Hematopoietic multipotent progenitor cell treated with erythropoietin and hydrocortisone succinate and interleukin-3 and kit ligand, for 17 days (in vitro differentiated cells): ENCODE data around the gene SGK1.

ENCODE experiments used
- DNase-seq: peaks from one replicate; pipeline ENCODE4 v3.0.0-alpha.2; 2015; ENCODE audit warnings: low spot score

SGK1 gene

GRCh38 chr6:134171517-134171916, 146.4 kb downstream of the SGK1 start:
- DNase-seq, result no peak

- DNase-seq, result no peak
These were observed 147.1 kb downstream of the SGK1 start for GRCh38 chr6:134170844-134171243.

- DNase-seq, result no peak
These were observed 147.9 kb downstream of the SGK1 start for GRCh38 chr6:134169871-134170486.

- no peak for DNase-seq
These were observed 149.2 kb downstream of the SGK1 start for GRCh38 chr6:134168590-134169208.

- no peak for DNase-seq
These were observed 151.2 kb downstream of the SGK1 start for GRCh38 chr6:134166511-134167261.

GRCh38 chr6:134165561-134166201, 152.2 kb downstream of the SGK1 start:
- no peak for DNase-seq

- no peak for DNase-seq
These were observed 153.6 kb downstream of the SGK1 start for GRCh38 chr6:134164300-134164699.

GRCh38 chr6:134162932-134163331, 155.0 kb downstream of the SGK1 start:
- DNase-seq, result no peak

- no peak for DNase-seq
These were observed 156.9 kb downstream of the SGK1 start for GRCh38 chr6:134161041-134161440.

- DNase-seq, result no peak
These were observed 165.0 kb downstream of the SGK1 start for GRCh38 chr6:134152767-134153485.

- no peak for DNase-seq
These were observed 169.3 kb downstream of the SGK1 start for GRCh38 chr6:134148566-134148965.

- no peak for DNase-seq
These were observed 170.8 kb downstream of the SGK1 start for GRCh38 chr6:134147034-134147533.

GRCh38 chr6:134146268-134147033, 171.5 kb downstream of the SGK1 start:
- no peak for DNase-seq

GRCh38 chr6:134145786-134146185, 172.1 kb downstream of the SGK1 start:
- DNase-seq, result no peak

- no peak for DNase-seq
These were observed 179.5 kb downstream of the SGK1 start for GRCh38 chr6:134138226-134138975.

- no peak for DNase-seq
These were observed 183.3 kb downstream of the SGK1 start for GRCh38 chr6:134134654-134135053.

- no peak for DNase-seq
These were observed 185.3 kb downstream of the SGK1 start for GRCh38 chr6:134132494-134133141.

- DNase-seq, result no peak
These were observed 186.3 kb downstream of the SGK1 start for GRCh38 chr6:134131530-134132139.

- no peak for DNase-seq
These were observed 189.8 kb downstream of the SGK1 start for GRCh38 chr6:134128146-134128545.
